Mesenchymal stem cell (in vitro differentiated cells and primary cell): ENCODE measurements around the gene ARFGAP1. TPM values are rescaled to one million over a fixed set of nuclear protein-coding genes. Genes with fewer than 3 reads are reported as not detected.
A peak's percentile ranks its signal among the peaks of the same experiment; 100 is the strongest.

ENCODE experiments used
- DNase-seq: peaks from one replicate; pipeline ENCODE4 v3.0.0-alpha.2; 2013
- H2AFZ ChIP-seq: one replicate; pipeline ENCODE4 v1.6.1; 2013; ENCODE audit warnings: low read depth, mild to moderate bottlenecking, control low read depth, inconsistent platforms, low read length, moderate library complexity
- H2AK5ac ChIP-seq: 2 replicates; pipeline ENCODE4 v1.6.1; 2013; ENCODE audit warnings: low read length, moderate library complexity, mild to moderate bottlenecking, inconsistent platforms; ENCODE audit not compliant: severe bottlenecking
- H2BK120ac ChIP-seq: one replicate; pipeline ENCODE4 v1.6.1; 2013; ENCODE audit warnings: low read depth, mild to moderate bottlenecking, inconsistent platforms, low read length, moderate library complexity
- H2BK12ac ChIP-seq, 2 experiments: one replicate each; pipeline ENCODE4 v1.6.1; 2013; ENCODE audit warnings: inconsistent platforms in 2 of 2, low read length in 2 of 2, mild to moderate bottlenecking in 2 of 2, moderate library complexity in 2 of 2, control low read depth in 1 of 2
- H2BK15ac ChIP-seq: one replicate; pipeline ENCODE4 v1.6.1; 2013; ENCODE audit warnings: mild to moderate bottlenecking, low read depth, inconsistent platforms; ENCODE audit not compliant: poor library complexity, severe bottlenecking
- H2BK5ac ChIP-seq: 2 replicates; pipeline ENCODE4 v1.6.1; 2013; ENCODE audit warnings: low read depth, mild to moderate bottlenecking, low read length, control low read depth, inconsistent platforms; ENCODE audit not compliant: poor library complexity, severe bottlenecking
- H3K14ac ChIP-seq, 2 experiments: one replicate each; pipeline ENCODE4 v1.6.1; 2013; ENCODE audit warnings: inconsistent platforms in 2 of 2, low read length in 2 of 2, control low read depth in 1 of 2, mild to moderate bottlenecking in 1 of 2, moderate library complexity in 1 of 2
- H3K18ac ChIP-seq, 2 experiments: one replicate each; pipeline ENCODE4 v1.6.1; 2013; ENCODE audit warnings: inconsistent platforms in 2 of 2, low read length in 2 of 2, control low read depth in 1 of 2, low read depth in 1 of 2, mild to moderate bottlenecking in 1 of 2
- H3K23ac ChIP-seq, 2 experiments: one replicate each; pipeline ENCODE4 v1.6.1; 2013; ENCODE audit warnings: inconsistent platforms in 2 of 2, low read length in 2 of 2, mild to moderate bottlenecking in 2 of 2, moderate library complexity in 2 of 2, control low read depth in 1 of 2
- H3K27ac ChIP-seq: 2 replicates; pipeline ENCODE4 v1.5.1; 2013; ENCODE audit warnings: mild to moderate bottlenecking, moderate library complexity, low read length, control low read depth, inconsistent platforms; ENCODE audit not compliant: poor library complexity, severe bottlenecking
- H3K27me3 ChIP-seq, 2 experiments: 2 replicates each; pipeline versions ENCODE4 v1.6.1 to v1.7.0; 2013; ENCODE audit warnings: low read length in 2 of 2, mild to moderate bottlenecking in 2 of 2, moderate library complexity in 2 of 2, control low read depth in 1 of 2, inconsistent platforms in 1 of 2; ENCODE audit not compliant: control insufficient read depth in 1 of 2, insufficient read depth in 1 of 2
- H3K36me3 ChIP-seq, 2 experiments: 2 replicates each; pipeline versions ENCODE4 v1.6.1 to v1.7.0; 2013; ENCODE audit warnings: low read length in 2 of 2, control low read depth in 1 of 2, inconsistent platforms in 1 of 2, low read depth in 1 of 2, mild to moderate bottlenecking in 1 of 2; ENCODE audit not compliant: insufficient read depth in 2 of 2, control insufficient read depth in 1 of 2
- H3K4ac ChIP-seq, 2 experiments: one replicate each; pipeline ENCODE4 v1.6.1; 2013; ENCODE audit warnings: inconsistent platforms in 2 of 2, low read length in 2 of 2, mild to moderate bottlenecking in 2 of 2, moderate library complexity in 2 of 2, control low read depth in 1 of 2, low read depth in 1 of 2
- H3K4me1 ChIP-seq: 2 replicates; pipeline ENCODE4 v1.6.1; 2013; ENCODE audit warnings: low read depth, low read length, control low read depth; ENCODE audit not compliant: control insufficient read depth, insufficient read depth
- H3K4me2 ChIP-seq: 2 replicates; pipeline ENCODE4 v1.6.1; 2013; ENCODE audit warnings: low read length, mild to moderate bottlenecking, inconsistent platforms; ENCODE audit not compliant: poor library complexity, severe bottlenecking
- H3K4me3 ChIP-seq, 2 experiments: 2 replicates each; pipeline versions ENCODE4 v1.5.1 to v1.7.0; 2013; ENCODE audit warnings: low read length in 2 of 2, mild to moderate bottlenecking in 2 of 2, control low read depth in 1 of 2, low read depth in 1 of 2; ENCODE audit not compliant: insufficient read depth in 1 of 2
- H3K79me1 ChIP-seq: replicated peaks from 2 replicates; pipeline ENCODE4 v1.6.1; 2013; ENCODE audit warnings: mild to moderate bottlenecking, control low read depth, low read length, inconsistent platforms; ENCODE audit not compliant: poor library complexity, severe bottlenecking
- H3K9ac ChIP-seq: 2 replicates; pipeline ENCODE4 v1.7.0; 2013; ENCODE audit warnings: mild to moderate bottlenecking, low read length, moderate library complexity
- H3K9me3 ChIP-seq: 2 replicates; pipeline ENCODE4 v1.7.0; 2013; ENCODE audit warnings: mild to moderate bottlenecking, low read length; ENCODE audit not compliant: control insufficient read depth
- H4K8ac ChIP-seq: one replicate; pipeline ENCODE4 v1.6.1; 2013; ENCODE audit warnings: inconsistent platforms, mild to moderate bottlenecking, low read length, moderate library complexity
- H4K91ac ChIP-seq: one replicate; pipeline ENCODE4 v1.6.1; 2013; ENCODE audit warnings: mild to moderate bottlenecking, low read length, inconsistent platforms
- WGBS: methylation state at CpG from one replicate; pipeline ENCODE4 v1.1.7; 2013; ENCODE audit warnings: mixed read lengths; 5-methylcytosine and 5-hydroxymethylcytosine counted together
- polyA plus RNA-seq, 2 experiments: library from polyadenylated mRNA; stranded (reverse); fragments of 200-250 nt; gene quantifications; one replicate each; pipeline ENCODE4 v1.2.3, GENCODE V29; 2013

ARFGAP1 gene
- polyA plus RNA-seq (2013, experiment 1 of 2), result 62.8 TPM
- polyA plus RNA-seq (2013, experiment 2 of 2), result 60.5 TPM

GRCh38 chr20:63272105-63273058 lies at the start of gene ARFGAP1:
TSS of gene ARFGAP1 (plus strand) at chr20:63272813. CDS start at chr20:63275581, 2,768 bp downstream.
- 2% methylated on average over 58 of the region's 97 CpGs for WGBS
- peak within 1 kb of the TSS in 1 of 2 experiments; percentile 21 for H2BK12ac ChIP-seq
- peak within 1 kb of the TSS; percentile 95 for H4K91ac ChIP-seq
- peak within 1 kb of the TSS; percentile 93 for H3K4me2 ChIP-seq
- peaks cover 16 to 44% of the 10 kb centered on the region in 2 experiments for H3K36me3 ChIP-seq
- peak within 1 kb of the TSS; percentile 94 for H3K4me3 ChIP-seq
- peak within 1 kb of the TSS; percentile 85 for H2BK120ac ChIP-seq
- H4K8ac ChIP-seq, result peak within 1 kb of the TSS; percentile 97
- H3K14ac ChIP-seq, result peak within 1 kb of the TSS in 1 of 2 experiments; percentile 93
- peaks cover 0 to 25% of the 10 kb centered on the region in 2 experiments for H3K27me3 ChIP-seq
- peak; percentile 91 for DNase-seq
- H3K27ac ChIP-seq, result peak within 1 kb of the TSS; percentile 66
- peak within 1 kb of the TSS in 1 of 2 experiments; percentile 74 for H3K23ac ChIP-seq
- peak within 1 kb of the TSS; percentile 80 for H2BK5ac ChIP-seq
- no peaks in the 10 kb centered on the region for H3K9me3 ChIP-seq
- peak within 1 kb of the TSS; percentile 68 to 96 for H3K4ac ChIP-seq
- peaks cover 35% of the 10 kb centered on the region for H3K4me1 ChIP-seq
- peak within 1 kb of the TSS; percentile 96 for H3K9ac ChIP-seq
- H3K79me1 ChIP-seq, result peaks cover 13% of the 10 kb centered on the region
- H2BK15ac ChIP-seq, result peak within 1 kb of the TSS; percentile 32
- H3K18ac ChIP-seq, result peak within 1 kb of the TSS; percentile 82 to 92
- H2AFZ ChIP-seq, result peak within 1 kb of the TSS; percentile 78
- peak within 1 kb of the TSS; percentile 75 for H2AK5ac ChIP-seq

GRCh38 chr20:63223121-63223825 lies 49.3 kb upstream of the ARFGAP1 start:
- Histone ChIP-seq H2BK12ac (no peak overlapping the region), H3K14ac (no peak overlapping the region), H2BK15ac (no peak overlapping the region), H3K27me3 (peaks cover 22 to 48% of the 10 kb centered on the region in 2 experiments), H3K27ac (peak overlapping the region; percentile 86), H4K8ac (no peak overlapping the region), H3K4me3 (no peak overlapping the region), H3K23ac (no peak overlapping the region), H2AK5ac (peak overlapping the region; percentile 69), H3K4me1 (peaks cover 37% of the 10 kb centered on the region), H3K4me2 (no peak overlapping the region), H3K9ac (no peak overlapping the region), H3K79me1 (no peaks in the 10 kb centered on the region), H3K4ac (no peak overlapping the region), H3K18ac (no peak overlapping the region), H3K36me3 (no peaks in the 10 kb centered on the region), H2BK5ac (no peak overlapping the region), H4K91ac (no peak overlapping the region), H3K9me3 (no peaks in the 10 kb centered on the region), H2AFZ (no peak overlapping the region), H2BK120ac (no peak overlapping the region)
- 47% methylated on average over 12 of the region's 12 CpGs for WGBS
- peak; percentile 58 for DNase-seq

GRCh38 chr20:63223826-63224207 lies 48.8 kb upstream of the ARFGAP1 start:
- Histone ChIP-seq H3K9me3 (no peaks in the 10 kb centered on the region), H2BK120ac (no peak overlapping the region), H3K4me2 (no peak overlapping the region), H2BK15ac (no peak overlapping the region), H3K9ac (no peak overlapping the region), H3K79me1 (no peaks in the 10 kb centered on the region), H3K14ac (no peak overlapping the region), H2AK5ac (peak overlapping the region; percentile 69), H3K4me1 (peaks cover 39% of the 10 kb centered on the region), H3K27ac (peak overlapping the region; percentile 86), H3K4me3 (no peak overlapping the region), H3K27me3 (peaks cover 22 to 53% of the 10 kb centered on the region in 2 experiments), H4K91ac (no peak overlapping the region), H3K4ac (no peak overlapping the region), H2BK5ac (peak overlapping the region; percentile 74), H2AFZ (no peak overlapping the region), H3K23ac (no peak overlapping the region), H2BK12ac (peak overlapping the region in 1 of 2 experiments; percentile 2), H3K18ac (no peak overlapping the region), H3K36me3 (no peaks in the 10 kb centered on the region), H4K8ac (no peak overlapping the region)
- DNase-seq, result no peak
- 88% methylated on average over 5 of the region's 6 CpGs for WGBS
